Activated CD8-positive, alpha-beta T cell treated with anti-CD3 and anti-CD28 coated beads for 36 hours (primary cell): ENCODE data around the gene NEK1. TPM values are rescaled to one million over a fixed set of nuclear protein-coding genes. Genes with fewer than 3 reads are reported as not detected.

ENCODE experiments used
- ATAC-seq: fragments of 200-7000 bp; cut with Tn5 transposase; one replicate; pipeline ENCODE4 v1.10.0; 2021; ENCODE audit warnings: mild to moderate bottlenecking, moderate library complexity
- CTCF ChIA-PET: fragments of 350-600 bp; sonication (Branson Sonifier 250); formaldehyde crosslinking; loops from one replicate; lab custom pipeline; 2021; ENCODE audit warnings: antibody characterized with exemption; lab: Charles Lee
- POLR2A ChIA-PET: fragments of 350-600 bp; sonication (Branson Sonifier 250); formaldehyde crosslinking; loops from one replicate; lab custom pipeline; 2021; ENCODE audit warnings: antibody characterized with exemption; lab: Charles Lee
- DNase-seq: peaks from one replicate; pipeline ENCODE4 v3.0.0-alpha.2; 2020
- H3K27ac Mint-ChIP-seq: one replicate; pipeline ENCODE4 v1.8.0; 2021; ENCODE audit warnings: mild to moderate bottlenecking, mixed read lengths
- H3K27me3 Mint-ChIP-seq: one replicate; pipeline ENCODE4 v1.8.0; 2021; ENCODE audit warnings: mixed read lengths
- H3K36me3 Mint-ChIP-seq: one replicate; pipeline ENCODE4 v1.8.0; 2021; ENCODE audit warnings: low read depth, mixed read lengths
- H3K4me1 Mint-ChIP-seq: one replicate; pipeline ENCODE4 v1.8.0; 2021; ENCODE audit warnings: low read depth, mixed read lengths
- H3K4me3 Mint-ChIP-seq: one replicate; pipeline ENCODE4 v1.8.0; 2021; ENCODE audit warnings: mild to moderate bottlenecking, moderate library complexity, mixed read lengths
- H3K9me3 Mint-ChIP-seq: one replicate; pipeline ENCODE4 v1.8.0; 2021; ENCODE audit warnings: mixed read lengths
- intact Hi-C: fragments of 100-400 bp; cut with micrococcal nuclease; formaldehyde crosslinking; loops from one replicate; pipeline ENCODE4 v1.10.0; 2022
- total RNA-seq, 2 experiments: library from RNA; stranded (reverse); gene quantifications; one replicate each; pipeline ENCODE4 v1.2.3, GENCODE V29; 2021
- TF ChIP-seq, protein P1 (sequence below): fragments of 200-600 bp; IDR thresholded peaks from one replicate; pipeline ENCODE4 v1.8.0; 2022; ENCODE audit warnings: antibody characterized with exemption, mild to moderate bottlenecking

The NEK1 gene
- total RNA-seq, 2 experiments from 2014 or later = 12.0 to 13.6 TPM

DNA sequence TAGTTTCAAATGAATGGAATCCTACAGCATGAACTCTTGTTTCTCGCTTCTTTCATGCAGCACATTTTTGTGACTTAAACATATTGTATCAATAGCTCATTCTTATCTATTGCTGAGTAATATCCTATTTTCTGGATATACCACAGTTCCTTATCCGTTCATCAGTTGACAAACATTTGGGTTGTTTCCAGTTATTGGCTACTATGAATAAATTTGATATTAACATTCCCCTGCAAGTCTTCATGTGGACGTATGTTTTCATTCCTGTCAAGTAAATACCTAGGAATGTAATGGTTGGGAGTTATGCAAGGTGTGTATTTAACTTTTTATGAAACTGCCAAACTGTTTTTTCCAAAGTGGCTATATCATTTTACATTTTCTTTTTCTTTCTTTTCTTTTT lies 227.6 kb downstream of the NEK1 start:
- no peak overlapping the region for H3K27ac Mint-ChIP-seq
- H3K4me3 Mint-ChIP-seq = no peak overlapping the region
- ChIA-PET POLR2A (no interaction called here), CTCF (no interaction called here)
- ATAC-seq (no peak), DNase-seq (no peak)
- H3K4me1 Mint-ChIP-seq = no peaks in the 10 kb centered on the region
- H3K36me3 Mint-ChIP-seq = no peaks in the 10 kb centered on the region
- intact Hi-C loops = no loop called here
- TF ChIP-seq, protein P1, sequence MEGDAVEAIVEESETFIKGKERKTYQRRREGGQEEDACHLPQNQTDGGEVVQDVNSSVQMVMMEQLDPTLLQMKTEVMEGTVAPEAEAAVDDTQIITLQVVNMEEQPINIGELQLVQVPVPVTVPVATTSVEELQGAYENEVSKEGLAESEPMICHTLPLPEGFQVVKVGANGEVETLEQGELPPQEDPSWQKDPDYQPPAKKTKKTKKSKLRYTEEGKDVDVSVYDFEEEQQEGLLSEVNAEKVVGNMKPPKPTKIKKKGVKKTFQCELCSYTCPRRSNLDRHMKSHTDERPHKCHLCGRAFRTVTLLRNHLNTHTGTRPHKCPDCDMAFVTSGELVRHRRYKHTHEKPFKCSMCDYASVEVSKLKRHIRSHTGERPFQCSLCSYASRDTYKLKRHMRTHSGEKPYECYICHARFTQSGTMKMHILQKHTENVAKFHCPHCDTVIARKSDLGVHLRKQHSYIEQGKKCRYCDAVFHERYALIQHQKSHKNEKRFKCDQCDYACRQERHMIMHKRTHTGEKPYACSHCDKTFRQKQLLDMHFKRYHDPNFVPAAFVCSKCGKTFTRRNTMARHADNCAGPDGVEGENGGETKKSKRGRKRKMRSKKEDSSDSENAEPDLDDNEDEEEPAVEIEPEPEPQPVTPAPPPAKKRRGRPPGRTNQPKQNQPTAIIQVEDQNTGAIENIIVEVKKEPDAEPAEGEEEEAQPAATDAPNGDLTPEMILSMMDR = no peak
- H3K9me3 Mint-ChIP-seq = peaks cover 7% of the 10 kb centered on the region
- H3K27me3 Mint-ChIP-seq = no peaks in the 10 kb centered on the region

GRCh38 chr4:169383724-169384123 lies 228.7 kb downstream of the NEK1 start:
- no peak for ATAC-seq
- CTCF ChIA-PET = no interaction called here
- TF ChIP-seq, protein P1 = no peak
- Mint-ChIP-seq H3K36me3 (no peaks in the 10 kb centered on the region), H3K27ac (no peak overlapping the region), H3K9me3 (peaks cover 5% of the 10 kb centered on the region), H3K27me3 (no peaks in the 10 kb centered on the region), H3K4me3 (no peak overlapping the region), H3K4me1 (no peaks in the 10 kb centered on the region)
- DNase-seq = no peak
- POLR2A ChIA-PET = no interaction called here
- intact Hi-C loops = no loop called here

DNA sequence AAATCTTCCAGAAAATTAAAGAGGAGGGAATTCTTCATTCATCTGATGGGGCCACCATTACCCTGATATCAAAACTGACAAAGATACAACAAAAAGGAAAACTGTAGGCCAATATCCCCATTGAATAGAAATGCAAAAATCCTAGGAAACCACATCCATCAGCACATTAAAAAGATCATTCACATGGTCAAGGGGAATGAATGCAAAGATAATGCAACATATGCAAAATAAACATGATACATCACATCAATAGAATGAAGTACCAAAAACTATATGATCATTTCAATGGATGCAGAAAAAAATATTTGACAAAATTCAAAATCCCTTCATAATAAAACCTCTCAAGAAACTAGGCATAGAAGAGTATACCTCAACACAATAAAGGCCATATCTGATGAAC lies 232.7 kb downstream of the NEK1 start:
- POLR2A ChIA-PET = no interaction called here
- DNase-seq (no peak), ATAC-seq (no peak)
- Mint-ChIP-seq H3K27me3 (no peaks in the 10 kb centered on the region), H3K4me1 (no peaks in the 10 kb centered on the region), H3K36me3 (no peaks in the 10 kb centered on the region), H3K9me3 (peaks cover 19% of the 10 kb centered on the region), H3K4me3 (no peak overlapping the region), H3K27ac (no peak overlapping the region)
- intact Hi-C loops = no loop called here
- TF ChIP-seq, protein P1 = no peak
- CTCF ChIA-PET = no interaction called here

DNA sequence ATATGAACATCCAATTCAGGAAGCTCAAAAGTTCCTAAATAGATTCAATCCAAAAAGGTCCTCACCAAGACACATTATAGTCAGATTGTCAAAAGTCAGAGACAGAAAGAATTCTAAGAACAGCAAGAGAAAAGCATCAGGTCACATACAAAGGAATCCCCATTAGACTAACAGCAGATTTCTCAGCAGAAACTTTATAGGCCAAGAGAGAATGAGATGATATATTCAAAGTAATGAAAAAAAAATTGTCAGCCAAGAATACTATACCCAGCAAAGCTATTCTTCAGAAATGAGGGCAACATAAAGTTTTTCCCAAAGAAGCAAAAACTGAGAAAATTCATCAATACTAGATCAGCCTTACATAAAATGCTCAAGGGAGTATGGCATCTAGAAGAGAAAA lies 235.0 kb downstream of the NEK1 start:
- TF ChIP-seq, protein P1 = no peak
- CTCF ChIA-PET = no interaction called here
- peaks cover 19% of the 10 kb centered on the region for H3K9me3 Mint-ChIP-seq
- intact Hi-C loops = no loop called here
- no peak overlapping the region for H3K4me3 Mint-ChIP-seq
- H3K4me1 Mint-ChIP-seq = no peaks in the 10 kb centered on the region
- H3K27me3 Mint-ChIP-seq = no peaks in the 10 kb centered on the region
- ATAC-seq (no peak), DNase-seq (no peak)
- POLR2A ChIA-PET = no interaction called here
- no peaks in the 10 kb centered on the region for H3K36me3 Mint-ChIP-seq
- no peak overlapping the region for H3K27ac Mint-ChIP-seq

DNA sequence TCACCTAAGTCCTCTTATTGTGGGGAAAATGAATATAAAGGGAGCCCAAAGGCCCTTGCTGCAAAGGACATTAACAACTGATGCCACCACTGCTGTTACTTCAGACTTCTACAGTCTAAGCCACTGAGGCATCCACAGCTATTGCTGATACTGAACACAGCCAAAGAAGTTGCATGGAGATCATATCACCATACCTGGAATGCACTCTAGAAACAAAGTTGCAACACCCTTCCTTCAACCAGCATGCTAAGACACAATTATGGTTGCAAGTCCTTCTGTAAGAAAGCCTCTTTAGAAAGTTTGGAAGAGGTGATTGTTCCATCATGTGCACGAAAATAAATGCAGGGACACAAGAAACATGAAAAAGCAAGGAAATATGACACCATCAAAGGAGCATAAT lies 236.0 kb downstream of the NEK1 start:
- intact Hi-C loops = no loop called here
- Mint-ChIP-seq H3K4me1 (no peaks in the 10 kb centered on the region), H3K9me3 (peaks cover 19% of the 10 kb centered on the region), H3K27me3 (no peaks in the 10 kb centered on the region), H3K27ac (no peak overlapping the region), H3K36me3 (no peaks in the 10 kb centered on the region), H3K4me3 (no peak overlapping the region)
- TF ChIP-seq, protein P1 = no peak
- DNase-seq (no peak), ATAC-seq (no peak)
- POLR2A ChIA-PET = no interaction called here
- CTCF ChIA-PET = no interaction called here
